Erythroblast (primary cell): Measurements from ENCODE around the gene STAT6.

Experiments used
- DNase-seq, 2 experiments: peaks; one replicate each; lab custom pipeline; 2025; lab: John Stamatoyannopoulos, UW
- GATA1 ChIP-seq: IDR thresholded peaks from 2 replicates; pipeline ENCODE4 v1.6.1; 2011; ENCODE audit warnings: low read depth, mild to moderate bottlenecking, control low read depth, low read length, moderate library complexity
- POLR2A ChIP-seq: IDR thresholded peaks from 2 replicates; pipeline ENCODE4 v1.6.1; 2011; ENCODE audit warnings: mild to moderate bottlenecking, low read length

Gene STAT6

DNA sequence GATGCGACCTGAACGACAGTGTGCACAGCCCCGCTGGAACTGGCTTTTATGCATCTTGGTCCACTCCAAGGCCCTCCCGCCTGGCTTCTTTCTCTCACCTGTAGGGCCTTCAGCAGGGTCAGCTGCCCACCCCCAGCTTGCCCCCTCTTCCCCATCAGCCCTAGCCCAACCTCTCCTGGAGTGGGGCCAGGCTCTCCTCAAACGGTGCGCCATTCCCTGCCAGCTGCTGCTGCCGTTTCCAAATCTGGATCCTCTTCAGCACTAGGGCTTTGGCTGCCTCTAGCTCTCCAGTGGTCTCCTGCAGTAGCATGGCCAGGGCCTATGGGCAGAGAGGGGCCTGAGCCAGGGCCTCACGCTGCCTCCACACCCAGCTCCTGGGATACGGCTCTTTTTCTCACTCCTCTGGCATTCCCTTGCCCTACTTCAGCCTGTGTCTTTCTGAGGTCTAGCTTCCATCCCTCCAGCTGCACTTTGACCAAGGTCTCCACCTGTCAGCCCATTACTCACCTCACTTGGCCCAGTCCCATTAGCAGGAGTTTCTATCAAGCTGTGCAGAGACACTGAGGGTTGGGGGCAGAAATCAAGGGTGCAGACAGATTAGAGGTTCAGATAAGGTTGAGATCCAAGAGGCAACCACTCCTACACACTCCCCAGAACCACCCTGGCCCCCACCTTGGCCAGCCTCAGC, 5.0 kb downstream of the STAT6 start:
- DNase-seq, result no peak
- TF ChIP-seq GATA1, result no peak
- TF ChIP-seq POLR2A, result no peak

- no peak for TF ChIP-seq POLR2A
- TF ChIP-seq GATA1, result no peak
- DNase-seq, result no peak
These were observed 6.0 kb downstream of the STAT6 start for GRCh38 chr12:57105011-57105753.

DNA sequence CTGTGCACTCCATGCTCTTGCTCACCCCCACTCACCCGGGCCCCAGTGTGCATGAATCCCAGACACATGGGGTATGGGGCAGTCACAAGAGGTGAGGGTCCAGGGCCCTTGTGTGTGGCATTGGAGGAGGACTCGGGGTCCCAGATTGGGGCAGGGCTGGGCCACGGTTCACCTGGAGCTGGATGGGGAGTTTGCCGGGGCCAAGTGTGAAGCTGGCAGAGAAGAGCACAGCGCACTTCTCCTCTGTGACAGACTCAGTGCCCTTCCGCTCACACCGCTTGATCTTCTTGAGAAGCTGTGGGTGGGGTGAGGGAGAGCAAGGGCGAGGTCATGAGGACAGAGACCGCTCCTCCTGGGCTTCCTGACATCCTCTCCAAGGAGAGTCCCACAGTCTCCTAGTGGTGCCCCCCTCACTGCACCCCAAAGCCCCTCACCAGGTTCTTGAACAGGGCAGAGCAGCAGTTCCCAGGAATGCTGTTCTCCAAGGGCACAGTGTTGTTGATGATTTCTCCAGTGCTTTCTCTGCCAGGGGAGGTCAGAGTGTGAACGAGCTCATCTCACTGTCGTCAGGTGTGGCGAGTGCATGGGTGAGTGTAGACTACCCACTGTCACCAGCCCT, 6.8 kb downstream of the STAT6 start:
- no peak for TF ChIP-seq POLR2A
- TF ChIP-seq GATA1, result no peak
- no peak for DNase-seq

GRCh38 chr12:57103856-57104255, 7.3 kb downstream of the STAT6 start:
- no peak for DNase-seq
- TF ChIP-seq POLR2A, result no peak
- no peak for TF ChIP-seq GATA1

DNA sequence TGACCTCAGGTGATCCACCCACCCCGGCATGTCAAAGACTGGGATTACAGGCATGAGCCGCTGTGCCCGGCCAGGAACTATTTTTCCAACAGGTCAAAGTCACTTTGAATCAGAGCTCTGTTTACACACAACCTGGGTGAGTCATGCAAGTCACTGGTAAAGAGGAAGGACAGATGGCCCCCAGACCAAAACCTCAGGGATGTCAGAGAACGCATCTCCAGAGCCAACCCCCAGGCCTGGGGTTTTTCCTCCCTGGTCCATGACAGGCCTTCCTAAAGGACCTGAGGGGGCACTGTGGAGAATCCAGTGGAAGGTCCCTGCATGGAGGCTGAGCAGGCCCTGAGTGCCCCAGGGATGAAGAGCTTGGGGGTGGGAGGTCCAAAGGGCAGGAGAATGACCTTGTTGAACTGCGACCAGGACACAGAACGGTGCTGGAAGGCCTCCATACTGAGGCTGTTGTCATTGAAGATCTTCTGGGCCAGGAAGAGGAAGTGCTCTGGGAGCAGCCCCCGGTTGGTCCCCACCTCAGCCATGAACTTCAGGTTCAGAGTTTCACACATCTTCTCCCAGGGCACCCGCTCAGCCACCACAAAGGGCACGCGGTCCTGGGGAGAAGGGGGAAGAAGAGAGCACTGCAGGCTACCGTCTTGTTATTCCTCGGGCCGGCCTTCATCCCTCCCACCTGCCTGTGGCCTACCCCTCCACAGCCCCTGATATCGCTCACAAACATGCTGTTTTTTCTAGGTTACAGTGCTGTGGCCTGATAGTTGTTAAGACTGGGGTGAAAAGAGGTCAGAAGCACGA, 9.1 kb downstream of the STAT6 start:
- DNase-seq, result peak; percentile 69 to 85
- TF ChIP-seq GATA1 (no peak), POLR2A (no peak)

- TF ChIP-seq POLR2A, result no peak
- TF ChIP-seq GATA1, result no peak
- DNase-seq, result no peak
These were observed 11.4 kb downstream of the STAT6 start for GRCh38 chr12:57099766-57100165.

- TF ChIP-seq GATA1 (no peak), POLR2A (no peak)
- no peak for DNase-seq
These were observed 12.0 kb downstream of the STAT6 start for GRCh38 chr12:57099047-57099714.

- no peak for DNase-seq
- TF ChIP-seq POLR2A (no peak), GATA1 (no peak)
These were observed 12.6 kb downstream of the STAT6 start for GRCh38 chr12:57098546-57098945.

- peak; percentile 36 to 37 for DNase-seq
- TF ChIP-seq GATA1, result no peak
- no peak for TF ChIP-seq POLR2A
These were observed 13.7 kb downstream of the STAT6 start for GRCh38 chr12:57097554-57097835.

DNA sequence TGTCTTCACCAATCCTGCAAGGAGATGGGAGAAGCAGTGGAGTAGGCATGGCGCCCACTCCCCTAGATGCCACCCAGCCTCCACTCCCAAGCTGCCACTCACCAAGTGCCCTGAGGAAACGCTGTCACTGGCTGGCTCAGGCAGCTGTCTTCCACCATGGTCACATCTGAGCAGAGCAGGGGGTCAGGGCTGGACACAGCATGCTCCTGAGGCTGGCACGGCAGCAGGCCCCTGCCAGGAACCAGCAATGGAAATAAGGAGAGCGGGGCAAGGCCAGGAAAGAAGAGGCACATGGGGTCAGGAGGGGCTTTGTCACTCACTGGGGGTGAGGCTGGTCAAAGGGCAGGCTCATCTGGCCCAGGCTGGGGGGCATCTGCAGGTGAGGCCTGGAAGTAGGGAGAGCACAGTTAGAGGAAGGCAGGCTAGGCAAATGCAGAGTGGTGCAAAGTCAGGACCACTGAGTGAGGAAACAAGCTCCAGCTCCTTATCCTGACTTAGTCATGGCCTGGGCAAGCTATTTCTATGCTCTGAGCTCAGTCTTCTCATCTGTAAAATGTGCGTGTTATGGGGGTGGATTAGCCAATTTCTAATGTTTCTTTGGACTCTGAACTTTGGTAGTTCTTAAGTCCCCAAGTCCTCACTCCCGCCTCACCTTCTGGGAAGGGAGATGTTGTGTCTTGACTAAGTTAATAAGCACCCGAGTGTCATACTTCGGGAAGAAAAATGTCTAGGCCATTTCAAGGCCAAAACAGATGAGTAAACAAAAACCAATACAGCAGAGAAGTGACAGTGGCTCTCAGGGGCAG, 14.2 kb downstream of the STAT6 start:
- TF ChIP-seq GATA1 (no peak), POLR2A (no peak)
- no peak for DNase-seq

DNA sequence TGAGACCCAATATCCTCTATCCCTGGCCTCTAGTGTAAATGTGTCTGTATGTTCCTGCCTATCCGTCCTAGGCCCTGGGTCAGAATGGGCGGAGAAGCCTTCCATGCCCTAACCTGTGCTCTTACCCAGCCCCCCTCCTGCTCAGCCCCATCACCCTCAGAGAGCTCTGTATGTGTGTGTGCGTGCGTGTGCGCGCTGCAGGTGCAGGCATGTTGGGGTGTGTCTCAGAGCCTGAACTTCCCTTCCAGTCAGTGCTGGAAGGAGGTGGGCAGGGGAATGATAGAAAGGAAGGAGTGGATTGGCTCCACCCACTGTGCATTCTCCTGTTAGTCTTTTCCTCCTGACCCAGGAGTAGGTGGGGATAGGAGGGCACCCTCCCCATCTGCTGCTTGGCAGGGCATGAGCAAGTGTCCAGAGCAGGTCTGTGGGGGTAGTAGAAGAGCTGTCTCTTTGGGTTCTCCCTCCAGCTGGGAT, 15.0 kb downstream of the STAT6 start:
- DNase-seq, result no peak
- TF ChIP-seq POLR2A (no peak), GATA1 (no peak)

DNA sequence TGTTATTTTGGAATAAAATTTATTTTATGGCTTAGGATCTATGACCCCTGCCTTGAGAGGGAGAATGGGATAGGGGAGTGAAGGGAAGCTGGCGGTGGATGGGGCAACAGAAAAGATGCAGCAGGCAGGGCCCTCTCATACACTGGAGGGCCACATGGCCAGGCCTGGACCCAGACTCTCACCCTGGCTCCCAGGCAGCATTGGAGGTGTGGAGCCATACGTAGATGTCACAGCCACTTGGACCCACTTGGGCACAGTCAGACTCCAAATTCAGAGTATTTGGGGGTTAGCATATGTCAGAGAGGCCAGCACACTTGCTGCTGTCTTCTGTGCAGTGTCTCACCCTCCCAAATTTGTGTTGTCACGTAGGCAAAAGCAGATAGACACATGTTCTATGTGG, 15.7 kb downstream of the STAT6 start:
- no peak for DNase-seq
- TF ChIP-seq GATA1 (no peak), POLR2A (no peak)
